Upper lobe of left lung (tissue), 4 donors: ENCODE results near the gene TNFRSF8.

ENCODE experiments used
- CTCF ChIP-seq, 6 experiments: fragments of 450-650 bp in 4 of 6; fragments of 200-600 bp in 2 of 6; sonication (generic) in 2 of 6; IDR thresholded peaks; one replicate each; pipeline ENCODE4 v1.5.1; 2016 to 2019; ENCODE audit warnings: antibody characterized with exemption in 6 of 6
- EP300 ChIP-seq, 4 donors: sonication (generic); formaldehyde crosslinking; IDR thresholded peaks; one replicate each; pipeline ENCODE4 v1.5.1; 2017; ENCODE audit warnings: antibody characterized with exemption in 4 of 4, control low read depth in 2 of 4
- POLR2A ChIP-seq, 4 donors: fragments of 450-650 bp; IDR thresholded peaks; one replicate each; pipeline ENCODE4 v1.5.1; 2016 to 2017; ENCODE audit warnings: antibody characterized with exemption in 4 of 4, mild to moderate bottlenecking in 2 of 4
- POLR2AphosphoS5 ChIP-seq, 2 donors: sonication (generic); formaldehyde crosslinking; IDR thresholded peaks; one replicate each; pipeline ENCODE4 v1.5.1; 2017; ENCODE audit warnings: antibody characterized with exemption in 2 of 2

DNA sequence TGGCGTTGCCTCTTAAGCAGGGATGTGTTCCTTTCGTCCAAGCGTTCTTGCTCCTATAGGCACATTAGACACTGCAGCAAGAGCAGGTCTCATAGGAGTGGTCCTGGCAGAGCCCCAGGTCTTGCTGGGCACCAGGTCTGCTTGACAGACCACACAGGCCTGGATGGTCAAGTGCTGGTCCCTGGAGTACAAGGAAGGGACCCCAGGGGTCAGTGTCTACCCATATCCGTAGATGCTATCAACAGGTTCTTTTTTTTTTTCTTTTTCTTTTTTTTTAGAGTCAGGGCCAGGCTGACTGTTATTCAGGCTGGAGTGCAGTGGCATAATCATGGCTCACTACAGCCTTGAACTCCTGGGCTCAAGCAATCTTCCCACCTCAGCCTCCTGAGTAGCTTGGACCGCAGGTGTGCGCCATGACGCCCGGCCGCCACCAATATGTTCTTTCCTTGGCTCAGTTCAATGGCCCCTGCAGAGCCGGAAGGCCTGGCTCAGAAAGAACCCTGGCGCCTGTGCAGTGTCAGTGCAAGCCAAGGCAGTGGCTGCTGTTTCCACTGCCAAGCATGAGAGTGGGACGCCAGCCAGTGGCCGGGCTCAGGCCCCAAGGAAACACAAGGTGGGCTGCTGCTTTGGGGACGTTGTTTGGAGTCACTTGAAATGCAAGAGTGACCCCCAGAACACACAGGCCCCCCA is 10.0 kb upstream of the TNFRSF8 start:
- TF ChIP-seq EP300 (IDR thresholded peaks at IDR 0.05), result no peak
- no peak for TF ChIP-seq CTCF (IDR thresholded peaks at IDR 0.05)
- TF ChIP-seq POLR2A (IDR thresholded peaks at IDR 0.05), result no peak
- TF ChIP-seq POLR2AphosphoS5 (IDR thresholded peaks at IDR 0.05), result no peak
